IMR-90 (cell line): ENCODE measurements around the gene ART3. TPM values are rescaled to one million over a fixed set of nuclear protein-coding genes. Genes with fewer than 3 reads are reported as not detected.

Source experiments
- ATAC-seq: fragments of 200-7000 bp; cut with Tn5 transposase; 2 replicates; pipeline ENCODE4 v1.9.1; 2020; ENCODE audit warnings: low read depth, mild to moderate bottlenecking, moderate library complexity
- BruUV-seq: library from RNA; stranded (reverse); fragments of 400-500 nt; replicated peaks from 2 replicates; lab custom pipeline; 2021; lab: Mats Ljungman, UMichigan
- CTCF ChIA-PET: fragments of 300-600 bp; formaldehyde crosslinking; extraction: SDS; loops from one replicate; lab custom pipeline; 2021; ENCODE audit warnings: antibody characterized with exemption; lab: Yijun Ruan, JAX
- POLR2A ChIA-PET: fragments of 300-600 bp; sonication (Branson Sonifier 250); formaldehyde crosslinking; loops from one replicate; lab custom pipeline; 2022; ENCODE audit warnings: antibody characterized with exemption; ENCODE audit not compliant: unreplicated experiment; lab: Charles Lee
- DNase-seq: peaks from one replicate; pipeline ENCODE4 v3.0.0; 2013
- H2AFZ ChIP-seq: replicated peaks from 2 replicates; pipeline ENCODE3; 2013; ENCODE audit warnings: low read length, mild to moderate bottlenecking; ENCODE audit not compliant: poor library complexity
- H2AK5ac ChIP-seq: 2 replicates; pipeline ENCODE4 v1.6.1; 2013; ENCODE audit warnings: low read depth, low read length, inconsistent platforms
- H2AK9ac ChIP-seq: replicated peaks from 2 replicates; pipeline ENCODE3; 2013; ENCODE audit warnings: mild to moderate bottlenecking, low read depth, low read length, moderate library complexity; ENCODE audit not compliant: poor library complexity
- H2BK120ac ChIP-seq: 2 replicates; pipeline ENCODE4 v1.6.1; 2013; ENCODE audit warnings: low read depth, low read length, inconsistent platforms
- H2BK15ac ChIP-seq: 3 replicates; pipeline ENCODE4 v1.6.1; 2013; ENCODE audit warnings: low read depth, low read length, inconsistent platforms
- H2BK20ac ChIP-seq: 2 replicates; pipeline ENCODE4 v1.6.1; 2013; ENCODE audit warnings: low read depth, mild to moderate bottlenecking, inconsistent platforms, low read length, moderate library complexity
- H2BK5ac ChIP-seq: 2 replicates; pipeline ENCODE4 v1.6.1; 2013; ENCODE audit warnings: mild to moderate bottlenecking, low read depth, low read length, inconsistent platforms; ENCODE audit not compliant: poor library complexity, severe bottlenecking
- H3K14ac ChIP-seq: replicated peaks from 2 replicates; pipeline ENCODE4 v1.6.1; 2013; ENCODE audit warnings: low read depth, low read length, inconsistent platforms
- H3K18ac ChIP-seq: 2 replicates; pipeline ENCODE4 v1.6.1; 2013; ENCODE audit warnings: low read depth, low read length, control low read depth
- H3K23ac ChIP-seq: 2 replicates; pipeline ENCODE4 v1.6.1; 2013; ENCODE audit warnings: low read depth, low read length, inconsistent platforms
- H3K27ac ChIP-seq: 2 replicates; pipeline ENCODE4 v1.5.1; 2013; ENCODE audit warnings: mild to moderate bottlenecking, control low read depth, low read length; ENCODE audit not compliant: insufficient read depth
- H3K27me3 ChIP-seq: 2 replicates; pipeline ENCODE4 v1.6.1; 2013; ENCODE audit warnings: low read length; ENCODE audit not compliant: control insufficient read depth, insufficient read depth
- H3K36me3 ChIP-seq: 2 replicates; pipeline ENCODE4 v1.6.1; 2013; ENCODE audit warnings: low read length, mixed read lengths; ENCODE audit not compliant: control insufficient read depth, insufficient read depth
- H3K4ac ChIP-seq: 2 replicates; pipeline ENCODE4 v1.6.1; 2013; ENCODE audit warnings: low read depth, low read length, inconsistent platforms
- H3K4me1 ChIP-seq: 2 replicates; pipeline ENCODE4 v1.6.1; 2013; ENCODE audit warnings: low read length, mixed read lengths; ENCODE audit not compliant: control insufficient read depth, insufficient read depth
- H3K4me2 ChIP-seq: 2 replicates; pipeline ENCODE4 v1.6.1; 2013; ENCODE audit warnings: low read depth, mild to moderate bottlenecking, control low read depth, low read length, moderate library complexity
- H3K4me3 ChIP-seq: 2 replicates; pipeline ENCODE4 v1.5.1; 2013; ENCODE audit warnings: low read depth, mild to moderate bottlenecking, control low read depth, low read length, moderate library complexity; ENCODE audit not compliant: insufficient read depth
- H3K56ac ChIP-seq: 2 replicates; pipeline ENCODE4 v1.6.1; 2013; ENCODE audit warnings: low read length, inconsistent platforms; ENCODE audit not compliant: insufficient read depth; ENCODE audit errors: extremely low read depth
- H3K79me1 ChIP-seq, 2 experiments: 2 replicates each; pipeline ENCODE4 v1.6.1; 2013; ENCODE audit warnings: low read length in 2 of 2, inconsistent platforms in 1 of 2, low read depth in 1 of 2
- H3K9ac ChIP-seq: 2 replicates; pipeline ENCODE4 v1.6.1; 2013; ENCODE audit warnings: low read depth, low read length, control low read depth
- H3K9me1 ChIP-seq: 2 replicates; pipeline ENCODE4 v1.6.1; 2013; ENCODE audit warnings: low read length, inconsistent platforms; ENCODE audit not compliant: insufficient read depth
- H3K9me3 ChIP-seq: 2 replicates; pipeline ENCODE4 v1.6.1; 2013; ENCODE audit warnings: low read length; ENCODE audit not compliant: control insufficient read depth, insufficient read depth
- H4K20me1 ChIP-seq: 2 replicates; pipeline ENCODE4 v1.6.1; 2013; ENCODE audit warnings: low read length, inconsistent platforms; ENCODE audit not compliant: insufficient read depth
- H4K5ac ChIP-seq: 2 replicates; pipeline ENCODE4 v1.6.1; 2013; ENCODE audit warnings: mild to moderate bottlenecking, low read depth, low read length, control low read depth
- H4K8ac ChIP-seq, 2 experiments: 2 replicates each; pipeline ENCODE4 v1.6.1; 2013; ENCODE audit warnings: low read depth in 2 of 2, low read length in 2 of 2, control low read depth in 1 of 2, inconsistent platforms in 1 of 2
- H4K91ac ChIP-seq: 2 replicates; pipeline ENCODE4 v1.6.1; 2013; ENCODE audit warnings: low read depth, low read length, inconsistent platforms; ENCODE audit not compliant: insufficient read depth
- CEBPB ChIP-seq: IDR thresholded peaks from 2 replicates; pipeline ENCODE4 v1.6.1; 2012; ENCODE audit warnings: low read depth, low read length, improper control_type of control experiment
- CTCF ChIP-seq: conservative IDR thresholded peaks from 2 replicates; pipeline ENCODE4 v1.5.1; 2012; ENCODE audit warnings: mild to moderate bottlenecking, low read depth, low read length, improper control_type of control experiment
- ELK1 ChIP-seq: fragments of 150-350 bp; IDR thresholded peaks from 2 replicates; pipeline ENCODE4 v1.6.1; 2016; ENCODE audit warnings: low read depth, mild to moderate bottlenecking, low read length, moderate library complexity, borderline replicate concordance
- FOS ChIP-seq: fragments of 150-350 bp; IDR thresholded peaks from 2 replicates; pipeline ENCODE4 v1.6.1; 2016; ENCODE audit warnings: low read depth, low read length
- MAFK ChIP-seq: IDR thresholded peaks from 2 replicates; pipeline ENCODE4 v1.6.1; 2012; ENCODE audit warnings: low read depth, low read length, improper control_type of control experiment
- MAZ ChIP-seq: IDR thresholded peaks from 2 replicates; pipeline ENCODE4 v1.6.1; 2012; ENCODE audit warnings: low read depth, mild to moderate bottlenecking, low read length, improper control_type of control experiment, moderate library complexity, borderline replicate concordance
- NFE2L2 ChIP-seq: fragments of 150-350 bp; IDR thresholded peaks from 2 replicates; pipeline ENCODE4 v1.6.1; 2016; ENCODE audit warnings: low read depth, mild to moderate bottlenecking, low read length
- POLR2A ChIP-seq: IDR thresholded peaks from 2 replicates; pipeline ENCODE4 v1.6.1; 2012; ENCODE audit warnings: mild to moderate bottlenecking, low read depth, low read length
- RAD21 ChIP-seq: IDR thresholded peaks from 2 replicates; pipeline ENCODE4 v1.6.1; 2012; ENCODE audit warnings: low read length, improper control_type of control experiment
- RCOR1 ChIP-seq: IDR thresholded peaks from 2 replicates; pipeline ENCODE4 v1.6.1; 2012; ENCODE audit warnings: mild to moderate bottlenecking, low read length, improper control_type of control experiment; ENCODE audit not compliant: insufficient replicate concordance
- RFX5 ChIP-seq: IDR thresholded peaks from 2 replicates; pipeline ENCODE4 v1.8.0; 2012; ENCODE audit warnings: low read depth, mild to moderate bottlenecking, low read length, moderate library complexity
- SMC3 ChIP-seq: fragments of 150-350 bp; IDR thresholded peaks from 2 replicates; pipeline ENCODE4 v1.6.1; 2016; ENCODE audit warnings: low read depth, mild to moderate bottlenecking, antibody characterized with exemption, low read length, moderate library complexity
- WGBS, 2 experiments: methylation state at CpG; one replicate each; pipeline versions ENCODE4 v1.1.5 to v1.1.7; 2013; ENCODE audit warnings: missing lambda C conversion rate in 2 of 2; ENCODE audit not compliant: insufficient read length in 1 of 2; ENCODE audit errors: extremely low coverage in 2 of 2; 5-methylcytosine and 5-hydroxymethylcytosine counted together
- dilution Hi-C: fragments of 300-500 bp; cut with HindIII; formaldehyde crosslinking; loops from one replicate; pipeline ENCODE4 v1.14.3; 2018; ENCODE audit warnings: low sequenced_read_pairs; ENCODE audit not compliant: unreplicated experiment
- in situ Hi-C: fragments of 300-500 bp; cut with MboI; formaldehyde crosslinking; loops from 3 replicates; pipeline ENCODE4 v1.14.3; 2019; ENCODE audit warnings: low sequenced_read_pairs, inconsistent platforms, mixed read lengths
- intact Hi-C: fragments of 100-400 bp; cut with micrococcal nuclease; formaldehyde crosslinking; loops from 2 replicates; pipeline ENCODE4 v1.10.0; 2022
- polyA plus RNA-seq, 3 experiments: library from polyadenylated mRNA; depleted of rRNA; stranded (reverse); fragments of >200 nt; gene quantifications; 2 replicates each; pipeline ENCODE4 v1.2.3, GENCODE V29; 2012; ENCODE audit warnings: low replicate concordance in 1 of 3
- total RNA-seq: library from RNA; depleted of rRNA; stranded (reverse); fragments of >200 nt; gene quantifications from 2 replicates; pipeline ENCODE4 v1.2.3, GENCODE V29; 2012

Gene ART3
- total and polyA plus RNA-seq, 2 of the 4 experiments (the other 2 are of a cell fraction): 0.15 TPM; not detected in 1

- peaks cover 4% of the 10 kb centered on the region; the same call in 1 of the 2 replicates for H3K27me3 ChIP-seq
- H3K36me3 ChIP-seq: no peaks in the 10 kb centered on the region
- H3K4me3 ChIP-seq: no peak within 1 kb of the TSS
- H2AK9ac ChIP-seq: no peak within 1 kb of the TSS
- no peak within 1 kb of the TSS for H3K14ac ChIP-seq
- H3K23ac ChIP-seq: no peak within 1 kb of the TSS
- H2AFZ ChIP-seq: no peak within 1 kb of the TSS
- DNase-seq (peak; percentile 26), ATAC-seq (no peak)
- H3K18ac ChIP-seq: no peak within 1 kb of the TSS
- no peak within 1 kb of the TSS for H2BK5ac ChIP-seq
- H2AK5ac ChIP-seq: no peak within 1 kb of the TSS
- WGBS, 2 experiments: no CpG with 5 or more reads among the region's 2 CpGs
- ChIA-PET CTCF (interaction anchor here (1.0 kb wide), 1 partner anchor 40 kb away, joined by 3 read pairs; no protein-coding TSS in a partner anchor), POLR2A (no interaction called here)
- H3K9me3 ChIP-seq: no peaks in the 10 kb centered on the region
- H4K91ac ChIP-seq: no peak within 1 kb of the TSS
- in situ Hi-C loops (no loop called here), dilution Hi-C loops (no loop called here), intact Hi-C loops (no loop called here)
- no peak within 1 kb of the TSS for H4K8ac ChIP-seq
- no peaks in the 10 kb centered on the region for H3K4me1 ChIP-seq
- TF ChIP-seq MAZ: no peak
- no peak for TF ChIP-seq CEBPB
- no peak for TF ChIP-seq RFX5
- no peak for TF ChIP-seq RCOR1
- no peak for TF ChIP-seq SMC3
- no peak for TF ChIP-seq CTCF
- no peak for TF ChIP-seq POLR2A
- TF ChIP-seq ELK1: no peak
- TF ChIP-seq FOS: no peak
- TF ChIP-seq RAD21: no peak
- no peak for TF ChIP-seq NFE2L2
- no peak for TF ChIP-seq MAFK
- H3K79me1 ChIP-seq: no peaks in the 10 kb centered on the region
- no peaks in the 10 kb centered on the region for H4K20me1 ChIP-seq
- H2BK20ac ChIP-seq: no peak within 1 kb of the TSS
- H4K5ac ChIP-seq: no peak within 1 kb of the TSS
- no peak within 1 kb of the TSS for H3K9ac ChIP-seq
- H2BK15ac ChIP-seq: no peak within 1 kb of the TSS
- no peak within 1 kb of the TSS for H3K4ac ChIP-seq
- no TSS peak for BruUV-seq
- no peaks in the 10 kb centered on the region for H3K9me1 ChIP-seq
- H3K56ac ChIP-seq: no peak within 1 kb of the TSS
- H2BK120ac ChIP-seq: no peak within 1 kb of the TSS
- H3K27ac ChIP-seq: no peak within 1 kb of the TSS
- H3K4me2 ChIP-seq: no peak within 1 kb of the TSS
Measured at GRCh38 chr4:76035799-76036380, 38.6 kb upstream of the ART3 start, which contains the start of gene CXCL11. Gene CXCL11, minus strand, starts transcription at chr4:76036070. Its CDS starts 83 bp downstream, at chr4:76035987.
